NCI-H2196 treated with DMSO at 0.1 percent for 48 hours (cell line): ENCODE results near the gene WFS1.

Experiments used
- DNase-seq: peaks from one replicate; lab custom pipeline; 2025; ENCODE audit not compliant: unreplicated experiment; lab: John Stamatoyannopoulos, UW

WFS1 gene

GRCh38 chr4:6279582-6280289 is 10.1 kb downstream of the WFS1 start:
- DNase-seq, result no peak

- DNase-seq, result no peak
Measured at GRCh38 chr4:6280365-6280996, 10.8 kb downstream of the WFS1 start.

- no peak for DNase-seq
Measured at GRCh38 chr4:6281436-6282313, 12.0 kb downstream of the WFS1 start.

- no peak for DNase-seq
Measured at GRCh38 chr4:6282314-6282771, 12.7 kb downstream of the WFS1 start.

- DNase-seq, result no peak
Measured at GRCh38 chr4:6283282-6283681, 13.6 kb downstream of the WFS1 start.

- DNase-seq, result no peak
Measured at GRCh38 chr4:6287017-6287788, 17.6 kb downstream of the WFS1 start.

- DNase-seq, result no peak
Measured at GRCh38 chr4:6288342-6288741, 18.7 kb downstream of the WFS1 start.

- DNase-seq, result no peak
Measured at GRCh38 chr4:6288871-6289270, 19.2 kb downstream of the WFS1 start.

GRCh38 chr4:6290256-6290655 is 20.6 kb downstream of the WFS1 start:
- no peak for DNase-seq

GRCh38 chr4:6290769-6291547 is 21.3 kb downstream of the WFS1 start:
- DNase-seq, result no peak

- no peak for DNase-seq
Measured at GRCh38 chr4:6291784-6292297, 22.2 kb downstream of the WFS1 start.

- no peak for DNase-seq
Measured at GRCh38 chr4:6292376-6293096, 22.9 kb downstream of the WFS1 start.

GRCh38 chr4:6293097-6293445 is 23.4 kb downstream of the WFS1 start:
- no peak for DNase-seq

- no peak for DNase-seq
Measured at GRCh38 chr4:6293661-6294060, 24.0 kb downstream of the WFS1 start.

- DNase-seq, result no peak
Measured at GRCh38 chr4:6294705-6295421, 25.2 kb downstream of the WFS1 start.

- DNase-seq, result no peak
Measured at GRCh38 chr4:6295495-6295894, 25.8 kb downstream of the WFS1 start.

- no peak for DNase-seq
Measured at GRCh38 chr4:6296026-6296425, 26.4 kb downstream of the WFS1 start.

- no peak for DNase-seq
Measured at GRCh38 chr4:6297266-6297815, 27.7 kb downstream of the WFS1 start.

GRCh38 chr4:6298035-6298434 is 28.4 kb downstream of the WFS1 start:
- no peak for DNase-seq
